Karpas-422 (cell line): Measurements from ENCODE around the gene EYA2. TPM values are rescaled to one million over a fixed set of nuclear protein-coding genes. Genes with fewer than 3 reads are reported as not detected.

ENCODE experiments used
- DNase-seq: peaks from one replicate; pipeline ENCODE4 v3.0.0-alpha.2; 2015
- H2AFZ ChIP-seq: fragments of 200-600 bp; sonication (generic); 2 replicates; pipeline ENCODE4 v1.6.1; 2014; ENCODE audit warnings: antibody characterized with exemption, low read length, mixed read lengths
- H3K27ac ChIP-seq: fragments of 200-600 bp; sonication (generic); 2 replicates; pipeline ENCODE4 v1.5.1; 2014; ENCODE audit warnings: mild to moderate bottlenecking, low read length, moderate library complexity
- H3K27me3 ChIP-seq: fragments of 200-600 bp; sonication (generic); 2 replicates; pipeline ENCODE4 v1.6.1; 2014; ENCODE audit warnings: low read length, mixed read lengths
- H3K36me3 ChIP-seq: fragments of 200-600 bp; sonication (generic); 2 replicates; pipeline ENCODE4 v1.6.1; 2014; ENCODE audit warnings: low read length, mixed read lengths; ENCODE audit not compliant: insufficient read depth
- H3K4me1 ChIP-seq: fragments of 200-600 bp; sonication (generic); 2 replicates; pipeline ENCODE4 v1.6.1; 2014; ENCODE audit warnings: mild to moderate bottlenecking, low read length, mixed read lengths
- H3K4me2 ChIP-seq: fragments of 200-600 bp; sonication (generic); 2 replicates; pipeline ENCODE4 v1.6.1; 2014; ENCODE audit warnings: low read length, low read depth, mild to moderate bottlenecking; ENCODE audit not compliant: poor library complexity, severe bottlenecking
- H3K4me3 ChIP-seq: fragments of 200-600 bp; sonication (generic); 2 replicates; pipeline ENCODE4 v1.5.1; 2014; ENCODE audit warnings: mild to moderate bottlenecking, antibody characterized with exemption, low read length, mixed read lengths
- H3K79me2 ChIP-seq: fragments of 200-600 bp; sonication (generic); 2 replicates; pipeline ENCODE4 v1.6.1; 2014; ENCODE audit warnings: mild to moderate bottlenecking, low read length, mixed read lengths
- H3K9ac ChIP-seq: fragments of 200-600 bp; sonication (generic); 2 replicates; pipeline ENCODE4 v1.6.0; 2014; ENCODE audit warnings: low read length
- H3K9me2 ChIP-seq: fragments of 200-600 bp; sonication (generic), shearing (Covaris generic); replicated peaks from 2 replicates; pipeline ENCODE4 v1.6.0; 2014; ENCODE audit warnings: mild to moderate bottlenecking, low read length, moderate library complexity; ENCODE audit not compliant: insufficient read depth
- H3K9me3 ChIP-seq: fragments of 300-700, 200-600 bp; sonication (generic); 2 replicates; pipeline ENCODE4 v1.6.1; 2014; ENCODE audit warnings: low read length, mixed read lengths
- H4K20me1 ChIP-seq: fragments of 200-600 bp; sonication (generic); 2 replicates; pipeline ENCODE4 v1.6.1; 2014; ENCODE audit warnings: mild to moderate bottlenecking, antibody characterized with exemption, low read length, low read depth; ENCODE audit not compliant: insufficient read depth
- total RNA-seq: library from RNA; depleted of rRNA; stranded (reverse); fragments of >200 nt; shearing (Covaris generic); gene quantifications from 2 replicates; pipeline ENCODE4 v1.2.3, GENCODE V29; 2014; ENCODE audit warnings: low replicate concordance; rRNA removed

EYA2 gene
- not detected in 2 replicates for total RNA-seq

GRCh38 chr20:46894579-46894958, at the start of gene EYA2:
EYA2 (plus strand) TSS chr20:46894843; CDS start chr20:46990011, 95,168 bp downstream.
- Histone ChIP-seq H3K4me2 (no peak within 1 kb of the TSS), H3K79me2 (no peaks in the 10 kb centered on the region), H3K4me1 (peaks cover 5% of the 10 kb centered on the region), H3K4me3 (no peak within 1 kb of the TSS), H3K27ac (no peak within 1 kb of the TSS), H3K9me3 (no peaks in the 10 kb centered on the region), H3K9me2 (no peaks in the 10 kb centered on the region), H2AFZ (no peak within 1 kb of the TSS), H3K9ac (no peak within 1 kb of the TSS), H3K36me3 (no peaks in the 10 kb centered on the region), H3K27me3 (no peaks in the 10 kb centered on the region; the same call in 1 of the 2 replicates), H4K20me1 (no peaks in the 10 kb centered on the region)
- no peak for DNase-seq

DNA sequence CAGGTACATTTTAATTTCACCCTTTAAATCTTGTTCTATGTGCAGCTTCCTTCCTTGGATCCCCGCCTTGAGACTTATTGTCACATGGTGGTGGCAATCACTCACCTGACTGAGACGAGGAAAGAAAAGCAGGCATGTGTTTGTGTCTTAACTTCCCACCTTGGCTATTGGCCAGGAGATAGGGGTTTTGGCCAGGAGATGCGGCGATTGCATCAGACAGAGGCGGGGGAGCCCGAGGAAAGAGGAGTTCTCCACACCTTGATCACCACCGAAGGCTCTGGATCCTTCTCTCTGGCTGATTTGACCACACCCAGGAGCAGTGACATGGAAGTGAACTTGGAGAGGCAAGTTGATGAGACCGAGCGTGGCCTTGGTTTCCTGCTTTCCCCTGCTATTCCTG, 49.7 kb upstream of the EYA2 start:
- Histone ChIP-seq H2AFZ (no peak overlapping the region), H3K79me2 (no peaks in the 10 kb centered on the region), H3K9me3 (no peaks in the 10 kb centered on the region), H3K9ac (no peak overlapping the region), H3K4me3 (no peak overlapping the region), H3K4me1 (no peaks in the 10 kb centered on the region), H3K9me2 (no peaks in the 10 kb centered on the region), H3K4me2 (no peak overlapping the region), H4K20me1 (no peaks in the 10 kb centered on the region), H3K27me3 (no peaks in the 10 kb centered on the region), H3K36me3 (no peaks in the 10 kb centered on the region), H3K27ac (no peak overlapping the region)
- DNase-seq = no peak

- Histone ChIP-seq H3K9ac (no peak overlapping the region), H3K27ac (no peak overlapping the region), H3K36me3 (no peaks in the 10 kb centered on the region), H3K27me3 (no peaks in the 10 kb centered on the region), H3K79me2 (no peaks in the 10 kb centered on the region), H4K20me1 (no peaks in the 10 kb centered on the region), H3K9me3 (no peaks in the 10 kb centered on the region), H3K9me2 (no peaks in the 10 kb centered on the region), H2AFZ (no peak overlapping the region), H3K4me1 (no peaks in the 10 kb centered on the region), H3K4me3 (no peak overlapping the region), H3K4me2 (no peak overlapping the region)
- no peak for DNase-seq
Observed at GRCh38 chr20:46849269-46849668, 45.4 kb upstream of the EYA2 start.

GRCh38 chr20:46849751-46850150, 44.9 kb upstream of the EYA2 start:
- Histone ChIP-seq H3K4me2 (no peak overlapping the region), H3K36me3 (no peaks in the 10 kb centered on the region), H3K4me1 (no peaks in the 10 kb centered on the region), H3K9ac (no peak overlapping the region), H3K27me3 (no peaks in the 10 kb centered on the region), H3K9me2 (no peaks in the 10 kb centered on the region), H3K27ac (no peak overlapping the region), H3K4me3 (no peak overlapping the region), H3K79me2 (no peaks in the 10 kb centered on the region), H4K20me1 (no peaks in the 10 kb centered on the region), H2AFZ (no peak overlapping the region), H3K9me3 (no peaks in the 10 kb centered on the region)
- DNase-seq = no peak

- DNase-seq = no peak
- Histone ChIP-seq H3K9ac (no peak overlapping the region), H3K79me2 (no peaks in the 10 kb centered on the region), H3K27me3 (no peaks in the 10 kb centered on the region), H3K4me3 (no peak overlapping the region), H3K36me3 (no peaks in the 10 kb centered on the region), H3K9me2 (no peaks in the 10 kb centered on the region), H4K20me1 (no peaks in the 10 kb centered on the region), H3K4me1 (no peaks in the 10 kb centered on the region), H3K9me3 (no peaks in the 10 kb centered on the region), H2AFZ (no peak overlapping the region), H3K27ac (no peak overlapping the region), H3K4me2 (no peak overlapping the region)
Observed at GRCh38 chr20:46850416-46850815, 44.2 kb upstream of the EYA2 start.

DNA sequence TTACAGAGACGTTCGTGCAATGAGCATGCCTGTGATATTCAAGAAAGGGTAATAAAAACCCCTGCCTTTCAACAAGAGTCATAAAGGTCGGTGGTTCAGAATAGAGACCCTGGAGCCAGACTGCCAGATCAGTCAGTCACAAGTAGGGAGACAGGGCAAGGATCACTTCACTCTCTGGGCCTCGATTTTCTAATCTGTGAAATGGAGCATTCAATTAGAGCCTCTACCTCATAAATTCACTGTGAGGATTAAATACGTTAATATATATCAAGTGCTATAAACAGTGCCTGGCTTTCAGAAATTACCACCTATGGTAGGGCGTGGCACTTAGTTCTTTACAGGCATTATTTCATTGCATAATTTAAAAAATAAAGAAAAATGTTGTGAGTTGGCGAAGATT, 43.7 kb upstream of the EYA2 start:
- H3K9ac ChIP-seq = no peak overlapping the region
- no peak for DNase-seq

DNA sequence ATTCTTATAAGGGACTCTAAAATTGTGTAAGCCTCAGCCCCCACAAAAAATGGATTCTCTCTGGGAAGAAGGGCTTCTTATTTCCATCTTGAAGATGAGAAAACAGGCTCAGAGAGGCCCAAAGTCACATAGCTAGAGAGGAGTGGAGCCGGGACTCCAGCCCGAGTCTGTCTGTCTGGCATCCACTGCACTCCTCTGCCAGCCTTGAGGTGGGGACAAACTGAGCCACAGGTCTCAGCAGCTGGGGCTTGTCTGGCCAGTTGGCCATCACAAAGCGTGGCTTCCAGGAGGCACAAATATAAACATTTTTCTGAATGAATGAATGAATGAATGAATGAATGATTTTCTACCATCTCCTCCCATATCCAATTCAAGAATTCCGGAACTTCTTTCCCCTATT, 42.9 kb upstream of the EYA2 start:
- Histone ChIP-seq H3K4me1 (no peaks in the 10 kb centered on the region), H3K4me3 (no peak overlapping the region), H4K20me1 (no peaks in the 10 kb centered on the region), H3K9me3 (no peaks in the 10 kb centered on the region), H3K79me2 (no peaks in the 10 kb centered on the region), H3K27me3 (no peaks in the 10 kb centered on the region), H3K9me2 (no peaks in the 10 kb centered on the region), H3K36me3 (no peaks in the 10 kb centered on the region), H3K27ac (no peak overlapping the region), H3K4me2 (no peak overlapping the region), H2AFZ (no peak overlapping the region), H3K9ac (no peak overlapping the region)
- DNase-seq = no peak

More for the DNA sequence above, 43.7 kb upstream of the EYA2 start:
- H3K79me2 ChIP-seq = no peaks in the 10 kb centered on the region
- H3K9me3 ChIP-seq = no peaks in the 10 kb centered on the region
- H3K27ac ChIP-seq = no peak overlapping the region
- no peaks in the 10 kb centered on the region for H4K20me1 ChIP-seq
- H3K4me2 ChIP-seq = no peak overlapping the region
- no peak overlapping the region for H3K4me3 ChIP-seq
- no peaks in the 10 kb centered on the region for H3K4me1 ChIP-seq
- no peaks in the 10 kb centered on the region for H3K27me3 ChIP-seq
- H3K36me3 ChIP-seq = no peaks in the 10 kb centered on the region
- H2AFZ ChIP-seq = no peak overlapping the region
- no peaks in the 10 kb centered on the region for H3K9me2 ChIP-seq

- no peak for DNase-seq
- H3K79me2 ChIP-seq = no peaks in the 10 kb centered on the region
- no peaks in the 10 kb centered on the region for H4K20me1 ChIP-seq
- H3K9me2 ChIP-seq = no peaks in the 10 kb centered on the region
- no peak overlapping the region for H3K9ac ChIP-seq
- no peak overlapping the region for H2AFZ ChIP-seq
- H3K4me2 ChIP-seq = no peak overlapping the region
- no peaks in the 10 kb centered on the region for H3K36me3 ChIP-seq
- H3K4me1 ChIP-seq = no peaks in the 10 kb centered on the region
- no peaks in the 10 kb centered on the region for H3K27me3 ChIP-seq
- no peaks in the 10 kb centered on the region for H3K9me3 ChIP-seq
- H3K27ac ChIP-seq = no peak overlapping the region
- H3K4me3 ChIP-seq = no peak overlapping the region
Observed at GRCh38 chr20:46852313-46852712, 42.3 kb upstream of the EYA2 start.

DNA sequence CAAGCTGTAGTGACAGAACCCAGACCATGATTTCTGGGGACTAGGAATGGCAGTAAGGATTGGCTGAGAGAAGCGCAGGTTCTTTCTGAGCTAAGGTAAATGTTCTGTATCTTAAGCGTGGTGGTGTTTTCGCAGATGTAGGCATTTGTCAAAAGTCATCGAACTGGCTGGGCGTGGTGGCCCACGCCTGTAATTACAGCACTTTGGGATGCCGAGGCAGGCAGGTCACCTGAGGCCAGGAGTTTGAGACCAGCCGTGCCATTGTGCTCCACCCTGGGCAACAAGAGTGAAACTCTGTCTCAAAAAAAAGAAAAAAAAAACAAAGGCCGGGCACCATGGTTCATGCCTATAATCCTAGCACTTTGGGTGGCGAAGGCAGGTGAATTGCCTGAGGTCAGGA, 40.7 kb upstream of the EYA2 start:
- no peaks in the 10 kb centered on the region for H3K9me3 ChIP-seq

More for the DNA sequence above, 40.7 kb upstream of the EYA2 start:
- Histone ChIP-seq H3K4me1 (no peaks in the 10 kb centered on the region), H3K9ac (no peak overlapping the region), H2AFZ (no peak overlapping the region), H3K79me2 (no peaks in the 10 kb centered on the region), H3K4me2 (no peak overlapping the region), H3K27ac (no peak overlapping the region), H3K9me2 (no peaks in the 10 kb centered on the region), H3K4me3 (no peak overlapping the region), H3K36me3 (no peaks in the 10 kb centered on the region), H4K20me1 (no peaks in the 10 kb centered on the region), H3K27me3 (no peaks in the 10 kb centered on the region)
- no peak for DNase-seq
